Hematopoietic multipotent progenitor cell treated with erythropoietin and hydrocortisone succinate and interleukin-3 and kit ligand, for 15 days (in vitro differentiated cells): ENCODE data around the gene NAP1L4.
A peak's percentile ranks its signal among the peaks of the same experiment; 100 is the strongest.

Source experiments
- DNase-seq: peaks from one replicate; pipeline ENCODE4 v3.0.0-alpha.2; 2015; ENCODE audit warnings: low spot score

The NAP1L4 gene

GRCh38 chr11:2934611-2935239 is 57.4 kb downstream of the NAP1L4 start:
- DNase-seq = no peak

- no peak for DNase-seq
Observed at GRCh38 chr11:2934021-2934550, 58.0 kb downstream of the NAP1L4 start.

DNA sequence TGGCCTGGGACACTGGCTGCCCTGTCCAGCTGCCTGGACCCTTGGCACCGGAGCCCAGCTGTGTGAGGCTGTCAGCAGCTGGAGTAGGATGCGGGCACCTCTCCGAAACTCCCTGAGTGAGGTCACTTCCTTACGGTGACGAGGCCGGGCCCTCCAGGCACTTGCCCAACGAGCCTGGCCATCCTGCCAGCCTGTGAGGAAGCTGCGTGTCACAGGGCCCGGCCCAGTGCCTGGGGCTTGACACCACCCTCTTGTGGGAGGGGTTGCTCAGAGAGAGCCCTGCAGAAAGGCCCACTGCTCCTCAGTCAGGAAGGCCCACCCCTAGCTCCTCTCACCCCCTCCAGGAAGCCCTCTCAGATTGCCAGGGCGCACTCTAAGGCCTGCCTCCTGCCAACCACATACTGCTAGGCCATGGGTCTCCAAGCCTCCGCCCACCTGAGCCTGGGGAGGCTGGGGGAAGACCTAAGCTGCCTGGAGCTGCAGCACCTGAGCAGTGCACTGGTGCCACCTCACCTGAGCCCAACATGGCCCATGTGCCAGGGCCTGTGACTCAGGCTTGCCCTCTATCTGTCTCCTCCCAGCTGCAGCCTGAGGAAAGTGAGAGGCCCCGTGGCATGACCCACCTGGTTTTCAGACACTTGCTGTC is 58.6 kb downstream of the NAP1L4 start:
- DNase-seq = no peak

GRCh38 chr11:2932850-2933251 is 59.3 kb downstream of the NAP1L4 start:
- DNase-seq = no peak

DNA sequence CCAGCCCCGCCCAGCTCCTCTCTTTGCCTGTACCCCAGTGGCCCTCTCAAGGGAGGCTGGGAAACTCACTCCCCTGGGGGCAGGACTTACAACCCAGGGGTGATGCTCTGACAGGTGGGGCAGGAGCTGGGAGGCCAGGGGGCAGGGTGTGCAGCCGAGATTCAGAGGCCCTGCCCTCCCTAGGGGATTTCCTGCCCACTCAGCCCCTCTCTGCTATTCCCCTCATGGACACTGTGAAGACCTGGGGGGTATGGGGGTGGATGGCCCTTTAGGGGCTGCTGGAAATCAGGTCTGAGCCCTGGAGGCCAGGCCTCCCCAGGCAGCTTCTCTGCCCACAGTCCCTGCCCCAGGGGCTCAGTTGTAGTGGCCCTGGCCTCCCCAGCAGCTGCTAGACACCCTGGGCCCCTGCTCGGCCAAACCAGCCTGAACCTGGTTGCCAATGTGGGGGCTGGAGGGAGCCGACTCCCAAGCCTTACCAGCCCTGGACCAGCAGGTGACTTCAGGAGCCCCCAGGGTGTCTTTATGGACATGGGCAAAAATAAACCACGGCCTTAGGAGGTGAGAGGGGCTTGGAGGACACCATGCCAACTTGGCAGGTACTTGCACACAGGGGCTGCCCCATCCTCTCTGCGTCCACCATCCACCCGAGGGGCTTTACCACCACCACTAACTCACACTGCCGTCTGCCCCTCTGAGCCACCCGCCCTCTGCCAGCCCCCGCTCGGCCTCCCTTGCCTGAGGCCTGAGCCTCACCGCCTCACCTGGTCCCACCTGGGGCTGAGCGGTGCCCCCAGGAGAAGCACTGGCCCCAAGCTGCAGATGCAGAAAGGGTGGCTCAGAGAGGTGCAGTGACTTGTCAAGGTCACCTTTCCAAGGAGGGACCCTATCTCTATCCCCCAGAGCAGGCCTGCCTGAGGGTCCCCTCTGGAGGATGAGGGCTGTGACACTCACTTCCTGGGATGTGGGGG is 60.1 kb downstream of the NAP1L4 start:
- no peak for DNase-seq

DNA sequence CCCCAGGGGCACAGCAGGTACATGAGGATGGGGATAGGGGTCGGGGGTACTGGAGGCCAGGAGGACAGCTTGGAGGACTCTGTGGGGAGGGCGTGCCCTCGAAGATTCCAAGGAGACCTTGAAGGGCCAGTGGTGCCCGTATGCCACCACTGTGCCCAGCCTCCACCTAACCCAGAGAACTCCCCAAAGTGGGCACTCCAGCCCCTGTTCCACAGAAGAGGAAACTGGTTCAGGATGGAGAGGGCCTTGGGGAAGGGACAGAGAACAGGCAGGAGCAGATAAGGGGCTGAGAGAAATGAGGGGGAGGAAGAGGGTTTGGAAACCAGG is 60.7 kb downstream of the NAP1L4 start:
- DNase-seq = no peak

DNA sequence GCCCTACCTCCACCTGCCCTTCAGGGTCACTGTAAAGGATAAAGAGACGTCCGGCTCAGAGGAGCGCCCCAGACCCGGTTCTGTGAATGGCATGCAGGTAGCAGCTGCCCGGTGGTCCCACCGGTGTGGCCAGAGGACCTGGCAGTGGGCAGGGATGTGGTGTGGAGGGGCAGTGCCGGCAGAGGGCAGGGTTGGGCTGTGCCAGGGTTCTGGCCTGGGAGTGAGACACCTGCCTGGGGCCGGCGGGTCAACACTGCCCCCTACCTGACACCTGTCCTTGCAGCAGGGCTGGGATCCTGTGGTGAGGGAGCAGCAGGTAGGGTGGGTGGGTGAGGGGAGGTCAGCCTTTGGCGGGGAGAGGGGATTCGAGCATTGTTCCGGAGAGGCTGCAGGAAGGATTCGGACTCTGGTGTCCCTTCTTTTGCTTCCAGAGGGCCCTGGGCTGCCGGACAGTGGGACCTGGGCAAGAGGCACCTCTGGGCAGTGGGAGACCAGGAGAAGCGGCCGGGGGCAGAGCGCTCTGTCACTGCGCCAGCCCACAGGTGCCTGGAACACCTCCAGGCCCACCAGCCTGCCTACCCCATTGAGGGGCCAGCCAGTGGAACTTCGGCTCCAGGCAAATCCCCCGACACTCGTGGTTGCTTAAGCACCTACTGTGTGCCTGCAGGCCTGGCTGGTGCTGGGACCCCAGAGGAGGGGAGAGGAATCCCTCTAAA is 61.3 kb downstream of the NAP1L4 start:
- peak; percentile 59 for DNase-seq

GRCh38 chr11:2929950-2930703 is 62.0 kb downstream of the NAP1L4 start:
- DNase-seq = no peak

GRCh38 chr11:2929531-2929949 is 62.6 kb downstream of the NAP1L4 start:
- DNase-seq = no peak

GRCh38 chr11:2928605-2929530 is 63.3 kb downstream of the NAP1L4 start, which contains the start of gene PHLDA2:
Gene PHLDA2 (minus strand): TSS chr11:2929420. CDS start chr11:2929364, 56 bp downstream.
- peak; percentile 21 for DNase-seq

DNA sequence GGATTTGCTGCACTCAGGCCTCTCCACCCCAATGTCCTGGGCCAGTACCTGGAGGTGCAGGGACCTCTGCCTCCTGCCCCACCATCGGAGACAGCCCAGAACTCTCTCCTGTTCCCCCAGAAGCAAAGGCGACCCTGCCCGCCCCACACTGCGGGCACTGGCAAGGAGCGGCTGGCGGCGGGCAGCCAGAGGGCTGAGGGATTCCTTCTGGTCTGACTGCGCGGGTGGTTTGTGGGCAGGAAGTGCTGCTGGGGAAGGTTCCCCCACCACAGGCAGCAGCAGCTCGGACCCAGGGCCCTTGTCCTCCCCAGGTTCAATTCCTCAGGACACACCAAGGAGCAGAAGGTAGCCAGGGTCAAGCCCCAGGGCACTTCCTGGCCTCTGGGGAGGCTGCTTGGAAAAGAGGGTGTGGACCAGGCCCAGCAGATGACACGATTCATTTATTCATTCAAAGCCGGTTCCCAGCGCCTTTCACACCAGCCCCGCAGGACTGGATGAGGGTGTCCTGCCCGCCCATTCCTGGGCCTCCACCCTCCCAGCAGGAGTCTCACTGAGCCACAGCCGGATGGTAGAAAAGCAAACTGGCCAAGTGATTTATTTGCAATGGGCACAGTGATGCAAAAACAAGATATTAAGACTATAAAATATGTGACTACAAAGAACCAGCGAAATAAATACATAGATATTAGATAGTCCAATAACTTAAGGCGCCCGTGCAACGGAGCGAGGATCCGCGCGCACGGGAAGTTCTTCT is 64.1 kb downstream of the NAP1L4 start:
- DNase-seq = no peak

- DNase-seq = no peak
Observed at GRCh38 chr11:2927121-2927800, 64.9 kb downstream of the NAP1L4 start.

DNA sequence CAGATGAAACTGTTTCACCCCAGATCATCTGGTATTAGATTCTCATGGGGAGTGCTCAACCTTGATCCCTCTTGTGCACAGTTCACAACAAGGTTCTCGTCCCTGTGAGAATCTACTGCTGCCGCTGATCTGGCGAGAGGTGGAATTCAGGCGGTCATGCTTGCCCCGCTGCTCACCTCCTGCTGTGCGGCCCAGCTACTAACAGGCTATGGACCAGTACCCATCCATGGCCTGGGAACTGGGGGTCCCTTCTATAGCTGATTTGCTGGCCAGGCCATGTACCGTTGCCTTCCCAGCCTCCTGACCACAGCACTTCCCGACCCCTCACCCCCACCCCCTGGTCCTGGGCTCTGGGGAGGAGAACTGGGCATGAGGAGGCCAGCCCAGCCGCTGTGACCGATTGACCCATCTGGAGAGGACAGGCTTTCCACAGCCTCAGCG is 65.5 kb downstream of the NAP1L4 start:
- no peak for DNase-seq

DNA sequence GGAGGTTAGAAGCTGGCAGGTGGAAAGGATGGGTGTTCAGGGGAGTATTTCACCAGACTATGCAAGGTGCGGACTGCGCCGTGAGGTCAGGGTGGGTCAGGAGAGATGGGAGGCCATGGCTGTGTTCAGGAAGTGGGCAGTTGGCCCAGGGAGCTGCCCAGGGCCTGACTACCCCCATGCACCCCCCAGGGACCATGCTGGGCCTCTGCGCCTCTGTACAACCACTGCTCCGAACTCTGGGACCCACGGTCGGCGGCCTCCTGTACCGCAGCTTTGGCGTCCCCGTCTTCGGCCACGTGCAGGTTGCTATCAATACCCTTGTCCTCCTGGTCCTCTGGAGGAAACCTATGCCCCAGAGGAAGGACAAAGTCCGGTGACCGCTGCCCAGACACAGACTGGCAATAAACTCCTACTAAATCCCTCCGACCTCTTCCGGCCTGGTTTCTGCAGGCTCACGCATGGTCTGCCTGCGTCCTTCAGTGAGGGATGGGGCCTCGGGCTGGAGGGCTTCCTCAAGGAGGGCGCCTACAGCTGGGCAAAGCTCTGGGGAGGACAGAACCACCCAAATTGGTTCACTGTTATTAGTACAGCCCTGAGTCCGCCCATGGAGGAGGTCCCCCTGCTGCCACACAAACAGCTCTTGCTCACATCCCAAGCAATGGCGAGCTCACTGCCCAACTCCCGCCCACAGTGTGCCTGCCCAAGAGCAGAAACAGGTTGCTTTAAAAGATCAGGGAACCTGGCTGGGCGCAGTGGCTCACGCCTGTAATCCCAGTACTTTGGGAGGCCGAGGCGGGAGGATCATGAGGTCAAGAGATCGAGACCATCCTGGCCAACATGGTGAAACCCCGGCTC is 67.1 kb downstream of the NAP1L4 start:
- DNase-seq = no peak

DNA sequence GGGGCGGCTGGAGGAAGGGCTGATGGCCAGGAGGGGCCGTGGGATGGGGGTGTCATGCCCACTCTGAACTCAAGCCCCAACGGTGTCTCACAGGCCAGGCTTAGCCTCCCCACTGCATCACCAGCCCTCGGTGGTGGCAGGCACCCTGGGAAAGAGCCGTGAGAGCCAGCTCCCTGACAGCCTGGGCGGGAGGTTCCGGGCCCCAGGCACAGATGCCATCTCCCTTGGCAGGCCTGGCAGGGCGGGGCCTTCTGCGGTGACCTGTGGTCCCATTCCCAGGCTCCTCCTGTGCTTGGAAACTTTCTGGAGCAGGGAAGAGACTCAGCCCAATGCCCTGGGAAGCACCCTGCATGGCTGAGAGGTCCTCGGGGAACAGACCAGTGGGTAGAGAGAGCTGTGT is 67.7 kb downstream of the NAP1L4 start:
- DNase-seq = no peak

GRCh38 chr11:2923446-2924375 is 68.4 kb downstream of the NAP1L4 start:
- no peak for DNase-seq

DNA sequence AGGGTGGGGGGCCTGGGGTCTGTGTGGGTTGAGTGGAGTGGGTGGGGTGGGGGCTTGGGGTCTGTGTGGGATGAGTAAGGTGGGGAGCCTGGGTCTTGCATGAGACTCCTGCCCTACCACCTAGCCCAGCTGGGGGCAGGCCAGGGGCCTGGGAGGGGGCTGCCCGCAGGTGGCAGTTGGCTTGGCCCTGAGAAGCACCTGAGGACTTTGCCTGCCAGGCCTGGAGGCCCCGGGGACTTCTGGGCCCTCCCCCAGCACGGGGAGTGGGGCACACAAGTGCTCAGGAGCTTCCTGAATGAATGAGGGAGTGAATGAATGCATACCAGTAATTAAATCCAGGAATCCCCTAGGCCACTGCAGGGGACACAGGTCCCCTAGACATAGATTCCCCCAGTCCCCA is 69.5 kb downstream of the NAP1L4 start:
- DNase-seq = no peak
